OCI-LY1 (cell line): ENCODE data around the gene CARNS1.

Experiments used
- CTCF ChIP-seq: fragments of 200-600 bp; sonication (generic), shearing (Covaris generic); IDR thresholded peaks from 2 replicates; pipeline ENCODE4 v1.5.1; 2017; ENCODE audit warnings: mild to moderate bottlenecking, antibody characterized with exemption, low read length, moderate library complexity, mixed read lengths
- EZH2 ChIP-seq: fragments of 200-600 bp; sonication (generic), shearing (Covaris generic); IDR thresholded peaks from 2 replicates; pipeline ENCODE4 v1.8.0; 2017; ENCODE audit warnings: borderline replicate concordance, mixed run types, mild to moderate bottlenecking, antibody characterized with exemption, low read length, moderate library complexity, mixed read lengths

GRCh38 chr11:67375320-67376055 is 40.0 kb upstream of the CARNS1 start:
- TF ChIP-seq CTCF = no peak
- no peak for TF ChIP-seq EZH2
